Measurements from ENCODE around the gene DCUN1D2. TPM values are rescaled to one million over a fixed set of nuclear protein-coding genes. Genes with fewer than 3 reads are reported as not detected.

Gene DCUN1D2
- total RNA-seq, 4 donors from 2014 or later = 23.9 to 29.1 (median 26.9) TPM

DNA sequence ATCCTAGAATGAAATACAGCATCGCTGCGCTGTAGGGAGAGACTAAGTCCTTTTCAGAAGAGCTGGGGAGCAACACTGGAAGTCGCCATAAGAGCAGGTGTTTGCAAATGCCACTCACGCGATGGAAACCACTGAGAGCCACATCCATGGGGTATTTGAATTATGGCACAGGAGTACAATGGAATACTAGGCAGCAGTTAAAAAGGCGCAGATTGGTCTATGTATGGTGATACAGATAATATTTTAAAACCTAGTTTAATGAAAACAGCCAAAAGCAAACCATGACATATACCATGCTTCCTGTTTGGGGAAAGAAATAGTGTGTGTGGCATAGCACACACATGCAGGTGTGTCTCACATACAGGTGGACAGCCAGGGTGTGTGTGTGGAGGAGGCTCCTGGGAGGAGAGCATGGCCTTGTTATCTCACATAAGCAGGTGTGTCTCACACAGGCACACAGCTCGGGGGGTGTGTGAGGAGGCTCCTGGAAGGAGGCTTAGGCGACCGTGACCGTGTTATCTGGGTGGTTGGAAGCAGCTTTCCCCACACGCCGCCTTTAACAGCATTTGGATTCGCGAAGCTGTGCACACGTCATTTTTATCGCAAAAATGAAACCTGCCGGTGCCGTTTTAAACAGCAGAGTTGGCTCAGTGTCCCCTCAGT lies 70.8 kb downstream of the DCUN1D2 start:
- no peak for DNase-seq
- no peak overlapping the region for H3K27ac ChIP-seq
- TF ChIP-seq POLR2A (IDR thresholded peaks at IDR 0.05) = no peak
- TF ChIP-seq CTCF (IDR thresholded peaks at IDR 0.05) = no peak

GRCh38 chr13:113418722-113419049 lies 71.8 kb downstream of the DCUN1D2 start:
- no peak for DNase-seq
- H3K4me1 ChIP-seq = no peaks in the 10 kb centered on the region
- no peak overlapping the region for H3K4me3 ChIP-seq
- H3K27ac ChIP-seq = no peak overlapping the region
- no peaks in the 10 kb centered on the region for H3K27me3 ChIP-seq
- no peaks in the 10 kb centered on the region for H3K36me3 ChIP-seq
- no peaks in the 10 kb centered on the region for H3K9me3 ChIP-seq
- TF ChIP-seq CTCF (IDR thresholded peaks at IDR 0.05) (no peak), POLR2A (IDR thresholded peaks at IDR 0.05) (no peak)

More for the DNA sequence above, 70.8 kb downstream of the DCUN1D2 start:
- H3K4me1 ChIP-seq = no peaks in the 10 kb centered on the region
- no peaks in the 10 kb centered on the region for H3K27me3 ChIP-seq
- no peaks in the 10 kb centered on the region for H3K36me3 ChIP-seq
- H3K4me3 ChIP-seq = no peak overlapping the region
- H3K9me3 ChIP-seq = no peaks in the 10 kb centered on the region

GRCh38 chr13:113417836-113418721 lies 72.4 kb downstream of the DCUN1D2 start:
- Histone ChIP-seq H3K27me3 (no peaks in the 10 kb centered on the region), H3K4me3 (no peak overlapping the region), H3K27ac (no peak overlapping the region), H3K36me3 (no peaks in the 10 kb centered on the region), H3K9me3 (no peaks in the 10 kb centered on the region), H3K4me1 (no peaks in the 10 kb centered on the region)
- TF ChIP-seq POLR2A (IDR thresholded peaks at IDR 0.05) = no peak
- TF ChIP-seq CTCF (IDR thresholded peaks at IDR 0.05) = no peak
- no peak for DNase-seq

- TF ChIP-seq POLR2A (IDR thresholded peaks at IDR 0.05) (no peak), CTCF (IDR thresholded peaks at IDR 0.05) (no peak)
- DNase-seq = no peak
- H3K27ac ChIP-seq = no peak overlapping the region
- no peaks in the 10 kb centered on the region for H3K27me3 ChIP-seq
- no peaks in the 10 kb centered on the region for H3K4me1 ChIP-seq
- H3K4me3 ChIP-seq = no peak overlapping the region
- no peaks in the 10 kb centered on the region for H3K36me3 ChIP-seq
- no peaks in the 10 kb centered on the region for H3K9me3 ChIP-seq
These were observed 73.3 kb downstream of the DCUN1D2 start for GRCh38 chr13:113417008-113417751.

GRCh38 chr13:113415825-113416224 lies 74.7 kb downstream of the DCUN1D2 start:
- DNase-seq = no peak
- Histone ChIP-seq H3K36me3 (no peaks in the 10 kb centered on the region), H3K27me3 (no peaks in the 10 kb centered on the region), H3K4me1 (no peaks in the 10 kb centered on the region), H3K9me3 (no peaks in the 10 kb centered on the region), H3K27ac (no peak overlapping the region), H3K4me3 (no peak overlapping the region)
- TF ChIP-seq POLR2A (IDR thresholded peaks at IDR 0.05) (no peak), CTCF (IDR thresholded peaks at IDR 0.05) (no peak)

Data from Peyer's patch (tissue), 4 donors.